Spleen (tissue), 11 donors: ENCODE measurements around the gene AKT2. TPM values are rescaled to one million over a fixed set of nuclear protein-coding genes. Genes with fewer than 3 reads are reported as not detected.

ENCODE experiments used
- DNase-seq: peaks from one replicate; pipeline ENCODE4 v3.0.0-alpha.2; 2020
- H3K27ac ChIP-seq, 8 donors: fragments of 200-600 bp; sonication (generic) in 7 of 8; 1 replicate in 4 of 8; 2 replicates in 4 of 8; pipeline versions ENCODE4 v1.5.0 to v1.8.0; 2016 to 2021; ENCODE audit warnings: inconsistent platforms in 4 of 8, mild to moderate bottlenecking in 4 of 8, moderate library complexity in 1 of 8
- H3K27me3 ChIP-seq, 7 donors: fragments of 200-600 bp; sonication (generic) in 6 of 7; replicated peaks in 1 of 7; 1 replicate in 4 of 7; 2 replicates in 3 of 7; pipeline versions ENCODE4 v1.5.0 to v1.8.0; 2016 to 2021; ENCODE audit warnings: inconsistent platforms in 3 of 7, mild to moderate bottlenecking in 1 of 7
- H3K36me3 ChIP-seq, 6 donors: fragments of 200-600 bp; sonication (generic) in 5 of 6; 1 replicate in 4 of 6; 2 replicates in 2 of 6; pipeline versions ENCODE4 v1.5.0 to v1.8.0; 2016 to 2021; ENCODE audit warnings: inconsistent platforms in 2 of 6
- H3K4me1 ChIP-seq, 6 donors: fragments of 200-600 bp; sonication (generic) in 5 of 6; 1 replicate in 3 of 6; 2 replicates in 3 of 6; pipeline versions ENCODE4 v1.5.0 to v1.8.0; 2016 to 2021; ENCODE audit warnings: inconsistent platforms in 3 of 6
- H3K4me3 ChIP-seq, 8 donors: fragments of 200-600 bp; sonication (generic) in 7 of 8; 1 replicate in 4 of 8; 2 replicates in 4 of 8; pipeline versions ENCODE4 v1.5.0 to v1.8.0; 2016 to 2021; ENCODE audit warnings: inconsistent platforms in 4 of 8, mild to moderate bottlenecking in 4 of 8, moderate library complexity in 2 of 8
- H3K9me3 ChIP-seq, 8 donors: fragments of 200-600 bp; sonication (generic) in 7 of 8; 1 replicate in 4 of 8; 2 replicates in 4 of 8; pipeline versions ENCODE4 v1.5.0 to v1.8.0; 2016 to 2021; ENCODE audit warnings: inconsistent platforms in 4 of 8
- CTCF ChIP-seq, 11 experiments: fragments of 200-600 bp in 7 of 11; fragments of 450-650 bp in 4 of 11; sonication (generic) in 4 of 11; IDR thresholded peaks in 8 of 11; conservative IDR thresholded peaks in 3 of 11; 1 replicate in 7 of 11; 2 replicates in 4 of 11; pipeline versions ENCODE4 v1.4.0 to v1.8.0; 2016 to 2021; ENCODE audit warnings: antibody characterized with exemption in 11 of 11, inconsistent platforms in 4 of 11, mild to moderate bottlenecking in 1 of 11
- POLR2A ChIP-seq, 3 donors: fragments of 450-650 bp; IDR thresholded peaks; one replicate each; pipeline ENCODE4 v1.5.1; 2017; ENCODE audit warnings: antibody characterized with exemption in 3 of 3, mild to moderate bottlenecking in 1 of 3
- POLR2AphosphoS5 ChIP-seq, 3 donors: sonication (generic); formaldehyde crosslinking; IDR thresholded peaks; one replicate each; pipeline ENCODE4 v1.5.1; 2017; ENCODE audit warnings: antibody characterized with exemption in 3 of 3
- WGBS, 5 donors: extraction: QIAGEN DNeasy Blood & Tissue Kit in 3 of 5; methylation state at CpG; one replicate each; pipeline versions ENCODE4 v1.1.5 to v1.1.7; 2013 to 2018; 5-methylcytosine and 5-hydroxymethylcytosine counted together
- intact Hi-C: fragments of 100-400 bp; cut with DNase I; formaldehyde crosslinking; loops from one replicate; pipeline ENCODE4 v1.15.0; 2023; ENCODE audit warnings: low total_unique reads
- polyA plus RNA-seq, 3 donors: library from polyadenylated mRNA; stranded (reverse); fragments of 200-250 nt; gene quantifications; one replicate each; pipeline ENCODE4 v1.2.1, GENCODE V29; 2013
- total RNA-seq, 7 donors: library from RNA; depleted of rRNA in 3 of 7; stranded (reverse); fragments of >200 nt in 3 of 7; fragmentation: NEBNext Ultra II Directional in 4 of 7; extraction: Animal tissue kit (Norgen Biotek cat#: 25700) in 4 of 7; gene quantifications; one replicate each; pipeline versions ENCODE4 v1.1.0 to v1.2.1, GENCODE V29; 2016 to 2021
- donor health status: healthy with polysubstance abuse.
- donor health status: DM: no; HTN: no; CAD: no; lungs with moderate emphysema.
- donor health status: DM: no; HTN: no; CAD: no.
- donor health status: Bipolar disorder and iron deficiency.
- donor health status: healthy.
- donor health status: DM: no; HTN: no; CAD: no.
- donor health status: DM: yes; HTN: yes; CAD: no.

The AKT2 gene
- total and polyA plus RNA-seq, 10 donors: 28.8 to 134 (median 98.9) TPM

- peaks cover 0 to 58% (median 40%) of the 10 kb centered on the region in 6 donors for H3K36me3 ChIP-seq
- H3K27me3 ChIP-seq: no peaks in the 10 kb centered on the region
- no peak overlapping the region for H3K27ac ChIP-seq
- DNase-seq: no peak
- H3K4me3 ChIP-seq: no peak overlapping the region
- 89 to 94% (median 93%) methylated on average over 7 to 8 of the region's 8 CpGs for WGBS, 5 donors
- intact Hi-C loops: no loop called here
- peaks cover 0 to 38% (median 2%) of the 10 kb centered on the region in 6 donors for H3K4me1 ChIP-seq
- no peak for TF ChIP-seq CTCF (IDR thresholded peaks at IDR 0.05 in 8 of 11, conservative IDR thresholded peaks at IDR 0.05 in 3 of 11)
- no peak for TF ChIP-seq POLR2A (IDR thresholded peaks at IDR 0.05)
- TF ChIP-seq POLR2AphosphoS5 (IDR thresholded peaks at IDR 0.05): no peak
- H3K9me3 ChIP-seq: no peaks in the 10 kb centered on the region
Measured at GRCh38 chr19:40256512-40256911, 28.6 kb downstream of the AKT2 start.

- peaks cover 0 to 66% (median 41%) of the 10 kb centered on the region in 6 donors for H3K36me3 ChIP-seq
- H3K9me3 ChIP-seq: no peaks in the 10 kb centered on the region
- no peak overlapping the region for H3K27ac ChIP-seq
- no peak for DNase-seq
- WGBS, 5 donors: 67 to 82% (median 75%) methylated on average over 3 of the region's 3 CpGs
- H3K27me3 ChIP-seq: no peaks in the 10 kb centered on the region
- intact Hi-C loops: no loop called here
- H3K4me1 ChIP-seq: peaks cover 0 to 30% (median under 1%) of the 10 kb centered on the region in 6 donors
- no peak overlapping the region for H3K4me3 ChIP-seq
- TF ChIP-seq POLR2AphosphoS5 (IDR thresholded peaks at IDR 0.05) (no peak), CTCF (IDR thresholded peaks at IDR 0.05 in 8 of 11, conservative IDR thresholded peaks at IDR 0.05 in 3 of 11) (no peak), POLR2A (IDR thresholded peaks at IDR 0.05) (no peak)
Measured at GRCh38 chr19:40255619-40256166, 29.5 kb downstream of the AKT2 start.

- H3K36me3 ChIP-seq: peaks cover 0 to 74% (median 43%) of the 10 kb centered on the region in 6 donors
- no peak overlapping the region for H3K4me3 ChIP-seq
- WGBS, 5 donors: 95 to 97% (median 95%) methylated on average over 14 to 16 of the region's 16 CpGs
- H3K9me3 ChIP-seq: no peaks in the 10 kb centered on the region
- peaks cover 0 to 30% (median 0%) of the 10 kb centered on the region in 6 donors for H3K4me1 ChIP-seq
- TF ChIP-seq POLR2AphosphoS5 (IDR thresholded peaks at IDR 0.05) (no peak), POLR2A (IDR thresholded peaks at IDR 0.05) (no peak), CTCF (IDR thresholded peaks at IDR 0.05 in 8 of 11, conservative IDR thresholded peaks at IDR 0.05 in 3 of 11) (no peak)
- DNase-seq: no peak
- no peaks in the 10 kb centered on the region for H3K27me3 ChIP-seq
- no peak overlapping the region for H3K27ac ChIP-seq
- intact Hi-C loops: no loop called here
Measured at GRCh38 chr19:40254714-40255418, 30.3 kb downstream of the AKT2 start.

GRCh38 chr19:40253611-40254092 is 31.5 kb downstream of the AKT2 start:
- WGBS, 5 donors: 88 to 95% (median 93%) methylated on average over 8 of the region's 8 CpGs
- no peak for DNase-seq
- Histone ChIP-seq H3K27ac (no peak overlapping the region), H3K4me1 (peaks cover 0 to 36% (median 0%) of the 10 kb centered on the region in 6 donors), H3K4me3 (no peak overlapping the region), H3K36me3 (peaks cover 0 to 84% (median 48%) of the 10 kb centered on the region in 6 donors), H3K9me3 (no peaks in the 10 kb centered on the region), H3K27me3 (no peaks in the 10 kb centered on the region)
- intact Hi-C loops: no loop called here
- no peak for TF ChIP-seq POLR2A (IDR thresholded peaks at IDR 0.05)
